Measurements from ENCODE around the gene P2RX6.

Gene P2RX6

GRCh38 chr22:21015466-21016006 is 571 bp downstream of the P2RX6 start:
- no peak for FAIRE-seq

- FAIRE-seq, result no peak
Observed at GRCh38 chr22:21016644-21017420, 1.9 kb downstream of the P2RX6 start.

- no peak for FAIRE-seq
Observed at GRCh38 chr22:21018314-21018713, 3.3 kb downstream of the P2RX6 start.

- FAIRE-seq, result no peak
Observed at GRCh38 chr22:21020802-21021429, 6.0 kb downstream of the P2RX6 start.

GRCh38 chr22:21022507-21022906 is 7.5 kb downstream of the P2RX6 start:
- no peak for FAIRE-seq

- FAIRE-seq, result no peak
Observed at GRCh38 chr22:21022955-21023614, 8.1 kb downstream of the P2RX6 start.

GRCh38 chr22:21025266-21025665 is 10.3 kb downstream of the P2RX6 start:
- FAIRE-seq, result no peak

- no peak for FAIRE-seq
Observed at GRCh38 chr22:21025763-21026755, 11.1 kb downstream of the P2RX6 start.

- FAIRE-seq, result no peak
Observed at GRCh38 chr22:21026783-21027692, 12.1 kb downstream of the P2RX6 start.

- FAIRE-seq, result no peak
Observed at GRCh38 chr22:21028277-21029251, 13.6 kb downstream of the P2RX6 start.

GRCh38 chr22:21029486-21030025 is 14.6 kb downstream of the P2RX6 start:
- FAIRE-seq, result no peak

- FAIRE-seq, result no peak
Observed at GRCh38 chr22:21030032-21030431, 15.1 kb downstream of the P2RX6 start.

- no peak for FAIRE-seq
Observed at GRCh38 chr22:21030621-21031544, 15.9 kb downstream of the P2RX6 start.

GRCh38 chr22:21031545-21032036 is 16.6 kb downstream of the P2RX6 start:
- no peak for FAIRE-seq

- FAIRE-seq, result no peak
Observed at GRCh38 chr22:21032037-21032867, 17.3 kb downstream of the P2RX6 start, which contains the start of gene SLC7A4. Gene SLC7A4 (minus strand): TSS chr22:21032561. CDS start chr22:21031812, 749 bp downstream.

GRCh38 chr22:21032868-21033688 is 18.1 kb downstream of the P2RX6 start:
- FAIRE-seq, result no peak

Measured in A204.1 (cell line).